GM23338 (cell line): ENCODE data around the gene TCERG1L. TPM values are rescaled to one million over a fixed set of nuclear protein-coding genes. Genes with fewer than 3 reads are reported as not detected.

Experiments used
- ATAC-seq: fragments of 200-7000 bp; cut with Tn5 transposase; 3 replicates; pipeline ENCODE4 v1.9.1; 2020
- DNase-seq: peaks from one replicate; pipeline ENCODE4 v3.0.0-alpha.2; 2015; ENCODE audit warnings: low spot score
- H2AFZ ChIP-seq: fragments of 200-600 bp; sonication (generic); 2 replicates; pipeline ENCODE4 v1.8.0; 2016; ENCODE audit warnings: antibody characterized with exemption, mild to moderate bottlenecking, moderate library complexity
- H3F3A ChIP-seq: fragments of 200-600 bp; sonication (generic); replicated peaks from 2 replicates; pipeline ENCODE4 v1.8.0; 2017; ENCODE audit warnings: antibody characterized with exemption, mixed run types, low read depth
- H3K27ac ChIP-seq: fragments of 200-600 bp; sonication (generic); 2 replicates; pipeline ENCODE4 v1.6.1; 2016; ENCODE audit warnings: low read depth
- H3K27me3 ChIP-seq: fragments of 200-600 bp; sonication (generic); 2 replicates; pipeline ENCODE4 v1.8.0; 2016; ENCODE audit warnings: mild to moderate bottlenecking, mixed run types, moderate library complexity; ENCODE audit not compliant: insufficient read depth
- H3K36me3 ChIP-seq: fragments of 200-600 bp; sonication (generic); 2 replicates; pipeline ENCODE4 v1.8.0; 2016; ENCODE audit warnings: mild to moderate bottlenecking; ENCODE audit not compliant: insufficient read depth
- H3K4me1 ChIP-seq: fragments of 200-600 bp; sonication (generic); 2 replicates; pipeline ENCODE4 v1.8.0; 2016; ENCODE audit warnings: mild to moderate bottlenecking, moderate library complexity; ENCODE audit not compliant: insufficient read depth
- H3K4me2 ChIP-seq: fragments of 200-600 bp; sonication (generic); 2 replicates; pipeline ENCODE4 v1.7.1; 2017; ENCODE audit warnings: mixed run types
- H3K4me3 ChIP-seq: fragments of 200-600 bp; sonication (generic); 2 replicates; pipeline ENCODE4 v1.6.1; 2016; ENCODE audit warnings: mixed run types
- H3K79me2 ChIP-seq: fragments of 200-600 bp; sonication (generic); replicated peaks from 2 replicates; pipeline ENCODE4 v1.8.0; 2017; ENCODE audit warnings: mild to moderate bottlenecking; ENCODE audit not compliant: insufficient read depth
- H3K9me2 ChIP-seq: fragments of 200-600 bp; sonication (generic); 2 replicates; pipeline ENCODE4 v1.8.0; 2017; ENCODE audit not compliant: insufficient read depth
- H4K20me1 ChIP-seq: fragments of 200-600 bp; sonication (generic); replicated peaks from 2 replicates; pipeline ENCODE4 v1.8.0; 2017; ENCODE audit warnings: mild to moderate bottlenecking; ENCODE audit not compliant: insufficient read depth
- H3K27ac Mint-ChIP-seq: 2 replicates; pipeline ENCODE4 v1.8.0; 2020; ENCODE audit warnings: inconsistent platforms, mild to moderate bottlenecking, moderate library complexity, mixed read lengths
- H3K27me3 Mint-ChIP-seq: 3 replicates; pipeline ENCODE4 v1.8.0; 2022; ENCODE audit warnings: low read depth, mild to moderate bottlenecking, moderate library complexity, mixed read lengths, inconsistent platforms; ENCODE audit not compliant: insufficient read depth, poor library complexity
- H3K36me3 Mint-ChIP-seq: 3 replicates; pipeline ENCODE4 v1.8.0; 2021; ENCODE audit warnings: low read depth, mild to moderate bottlenecking, inconsistent platforms, moderate library complexity, mixed read lengths
- H3K4me1 Mint-ChIP-seq: 3 replicates; pipeline ENCODE4 v1.8.0; 2020; ENCODE audit warnings: mild to moderate bottlenecking, inconsistent platforms, mixed read lengths
- H3K4me3 Mint-ChIP-seq: 3 replicates; pipeline ENCODE4 v1.8.0; 2021; ENCODE audit warnings: moderate library complexity, mild to moderate bottlenecking, inconsistent platforms, mixed read lengths
- H3K9me3 Mint-ChIP-seq: 3 replicates; pipeline ENCODE4 v1.8.0; 2020; ENCODE audit warnings: moderate library complexity, mild to moderate bottlenecking, inconsistent platforms, mixed read lengths
- EZH2 ChIP-seq: fragments of 200-600 bp; sonication (generic); IDR thresholded peaks from one replicate; pipeline ENCODE4 v1.8.0; 2017; ENCODE audit warnings: antibody characterized with exemption, mild to moderate bottlenecking, low read depth; ENCODE audit not compliant: unreplicated experiment
- EZH2phosphoT487 ChIP-seq: fragments of 200-600 bp; sonication (generic); IDR thresholded peaks from one replicate; pipeline ENCODE4 v1.8.1; 2018; ENCODE audit warnings: antibody characterized with exemption; ENCODE audit not compliant: unreplicated experiment
- NANOG ChIP-seq: IDR thresholded peaks from 2 replicates; pipeline ENCODE4 v1.6.1; 2016; ENCODE audit warnings: antibody characterized with exemption, borderline replicate concordance
- STAT1 ChIP-seq: IDR thresholded peaks from one replicate; pipeline ENCODE4 v1.6.1; 2016; ENCODE audit warnings: antibody characterized with exemption; ENCODE audit not compliant: unreplicated experiment
- ZNF114 ChIP-seq: fragments of 250-450 bp; sonication (Bioruptor Pico); IDR thresholded peaks from 2 replicates; pipeline ENCODE4 v1.5.0; 2020; ENCODE audit warnings: mild to moderate bottlenecking, moderate library complexity
- ZNF331 ChIP-seq: fragments of 250-450 bp; sonication (Bioruptor Pico); IDR thresholded peaks from 2 replicates; pipeline ENCODE4 v1.5.0; 2020; ENCODE audit warnings: low read depth, mild to moderate bottlenecking, moderate library complexity
- polyA plus RNA-seq: library from polyadenylated mRNA; unstranded; fragments of >200 nt; fragmentation: Nextera tagmentation; extraction: Ambion mirVana; gene quantifications from 2 replicates; pipeline ENCODE4 v1.2.1, GENCODE V29; 2016
- total RNA-seq: library from RNA; depleted of rRNA; stranded (reverse); fragments of >200 nt; shearing (Covaris generic); gene quantifications from 2 replicates; pipeline ENCODE4 v1.2.3, GENCODE V29; 2014
- TF ChIP-seq, protein P1 (sequence below): fragments of 250-450 bp; sonication (Bioruptor Pico); IDR thresholded peaks from 2 replicates; pipeline ENCODE4 v1.5.0; 2020; ENCODE audit warnings: mild to moderate bottlenecking, moderate library complexity
- TF ChIP-seq, protein P2 (sequence below): IDR thresholded peaks from one replicate; pipeline ENCODE4 v1.6.1; 2018; ENCODE audit warnings: antibody characterized with exemption; ENCODE audit not compliant: unreplicated experiment
- TF ChIP-seq, protein P3 (sequence below), 2 experiments: fragments of 200-600 bp in 1 of 2; sonication (generic) in 1 of 2; conservative IDR thresholded peaks; 2 replicates each; pipeline versions ENCODE4 v1.5.1 to v1.6.1; 2016 to 2017; ENCODE audit warnings: antibody characterized with exemption in 2 of 2, low read depth in 2 of 2, mild to moderate bottlenecking in 2 of 2, moderate library complexity in 1 of 2

Gene TCERG1L
- total and polyA plus RNA-seq, 2 experiments from 2014 or later: 3.9 to 5.5 TPM

DNA sequence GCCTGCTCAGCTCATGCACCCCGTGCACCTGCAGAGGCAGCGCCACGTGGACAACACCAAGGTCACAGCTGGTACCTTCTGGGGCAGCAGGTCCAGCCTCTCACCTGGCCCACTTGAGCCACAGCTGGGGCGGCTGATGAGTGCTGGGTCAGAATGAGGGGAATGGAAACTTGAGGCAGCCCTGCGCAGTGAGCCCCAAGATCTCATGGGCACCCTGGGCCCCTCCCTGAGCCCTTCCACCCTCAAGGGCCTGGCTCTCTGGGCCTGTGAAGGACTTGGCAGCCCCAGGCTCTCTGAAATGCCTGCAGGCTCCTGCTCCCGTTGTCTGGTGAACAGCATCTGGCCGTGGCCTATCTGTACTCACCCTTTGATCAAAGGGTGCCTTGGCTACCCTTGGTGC is 112.7 kb downstream of the TCERG1L start (continued):
- TF ChIP-seq, protein P1, sequence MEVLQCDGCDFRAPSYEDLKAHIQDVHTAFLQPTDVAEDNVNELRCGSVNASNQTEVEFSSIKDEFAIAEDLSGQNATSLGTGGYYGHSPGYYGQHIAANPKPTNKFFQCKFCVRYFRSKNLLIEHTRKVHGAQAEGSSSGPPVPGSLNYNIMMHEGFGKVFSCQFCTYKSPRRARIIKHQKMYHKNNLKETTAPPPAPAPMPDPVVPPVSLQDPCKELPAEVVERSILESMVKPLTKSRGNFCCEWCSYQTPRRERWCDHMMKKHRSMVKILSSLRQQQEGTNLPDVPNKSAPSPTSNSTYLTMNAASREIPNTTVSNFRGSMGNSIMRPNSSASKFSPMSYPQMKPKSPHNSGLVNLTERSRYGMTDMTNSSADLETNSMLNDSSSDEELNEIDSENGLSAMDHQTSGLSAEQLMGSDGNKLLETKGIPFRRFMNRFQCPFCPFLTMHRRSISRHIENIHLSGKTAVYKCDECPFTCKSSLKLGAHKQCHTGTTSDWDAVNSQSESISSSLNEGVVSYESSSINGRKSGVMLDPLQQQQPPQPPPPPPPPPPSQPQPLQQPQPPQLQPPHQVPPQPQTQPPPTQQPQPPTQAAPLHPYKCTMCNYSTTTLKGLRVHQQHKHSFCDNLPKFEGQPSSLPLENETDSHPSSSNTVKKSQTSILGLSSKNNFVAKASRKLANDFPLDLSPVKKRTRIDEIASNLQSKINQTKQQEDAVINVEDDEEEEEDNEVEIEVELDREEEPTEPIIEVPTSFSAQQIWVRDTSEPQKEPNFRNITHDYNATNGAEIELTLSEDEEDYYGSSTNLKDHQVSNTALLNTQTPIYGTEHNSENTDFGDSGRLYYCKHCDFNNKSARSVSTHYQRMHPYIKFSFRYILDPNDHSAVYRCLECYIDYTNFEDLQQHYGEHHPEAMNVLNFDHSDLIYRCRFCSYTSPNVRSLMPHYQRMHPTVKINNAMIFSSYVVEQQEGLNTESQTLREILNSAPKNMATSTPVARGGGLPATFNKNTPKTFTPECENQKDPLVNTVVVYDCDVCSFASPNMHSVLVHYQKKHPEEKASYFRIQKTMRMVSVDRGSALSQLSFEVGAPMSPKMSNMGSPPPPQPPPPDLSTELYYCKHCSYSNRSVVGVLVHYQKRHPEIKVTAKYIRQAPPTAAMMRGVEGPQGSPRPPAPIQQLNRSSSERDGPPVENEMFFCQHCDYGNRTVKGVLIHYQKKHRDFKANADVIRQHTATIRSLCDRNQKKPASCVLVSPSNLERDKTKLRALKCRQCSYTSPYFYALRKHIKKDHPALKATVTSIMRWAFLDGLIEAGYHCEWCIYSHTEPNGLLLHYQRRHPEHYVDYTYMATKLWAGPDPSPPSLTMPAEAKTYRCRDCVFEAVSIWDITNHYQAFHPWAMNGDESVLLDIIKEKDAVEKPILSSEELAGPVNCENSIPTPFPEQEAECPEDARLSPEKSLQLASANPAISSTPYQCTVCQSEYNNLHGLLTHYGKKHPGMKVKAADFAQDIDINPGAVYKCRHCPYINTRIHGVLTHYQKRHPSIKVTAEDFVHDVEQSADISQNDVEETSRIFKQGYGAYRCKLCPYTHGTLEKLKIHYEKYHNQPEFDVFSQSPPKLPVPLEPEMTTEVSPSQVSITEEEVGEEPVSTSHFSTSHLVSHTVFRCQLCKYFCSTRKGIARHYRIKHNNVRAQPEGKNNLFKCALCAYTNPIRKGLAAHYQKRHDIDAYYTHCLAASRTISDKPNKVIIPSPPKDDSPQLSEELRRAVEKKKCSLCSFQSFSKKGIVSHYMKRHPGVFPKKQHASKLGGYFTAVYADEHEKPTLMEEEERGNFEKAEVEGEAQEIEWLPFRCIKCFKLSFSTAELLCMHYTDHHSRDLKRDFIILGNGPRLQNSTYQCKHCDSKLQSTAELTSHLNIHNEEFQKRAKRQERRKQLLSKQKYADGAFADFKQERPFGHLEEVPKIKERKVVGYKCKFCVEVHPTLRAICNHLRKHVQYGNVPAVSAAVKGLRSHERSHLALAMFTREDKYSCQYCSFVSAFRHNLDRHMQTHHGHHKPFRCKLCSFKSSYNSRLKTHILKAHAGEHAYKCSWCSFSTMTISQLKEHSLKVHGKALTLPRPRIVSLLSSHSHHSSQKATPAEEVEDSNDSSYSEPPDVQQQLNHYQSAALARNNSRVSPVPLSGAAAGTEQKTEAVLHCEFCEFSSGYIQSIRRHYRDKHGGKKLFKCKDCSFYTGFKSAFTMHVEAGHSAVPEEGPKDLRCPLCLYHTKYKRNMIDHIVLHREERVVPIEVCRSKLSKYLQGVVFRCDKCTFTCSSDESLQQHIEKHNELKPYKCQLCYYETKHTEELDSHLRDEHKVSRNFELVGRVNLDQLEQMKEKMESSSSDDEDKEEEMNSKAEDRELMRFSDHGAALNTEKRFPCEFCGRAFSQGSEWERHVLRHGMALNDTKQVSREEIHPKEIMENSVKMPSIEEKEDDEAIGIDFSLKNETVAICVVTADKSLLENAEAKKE (CRISPR knock-in tag): no peak
- TF ChIP-seq ZNF331 (CRISPR knock-in tag) (no peak), ZNF114 (CRISPR knock-in tag) (no peak), EZH2phosphoT487 (no peak), STAT1 (no peak)

DNA sequence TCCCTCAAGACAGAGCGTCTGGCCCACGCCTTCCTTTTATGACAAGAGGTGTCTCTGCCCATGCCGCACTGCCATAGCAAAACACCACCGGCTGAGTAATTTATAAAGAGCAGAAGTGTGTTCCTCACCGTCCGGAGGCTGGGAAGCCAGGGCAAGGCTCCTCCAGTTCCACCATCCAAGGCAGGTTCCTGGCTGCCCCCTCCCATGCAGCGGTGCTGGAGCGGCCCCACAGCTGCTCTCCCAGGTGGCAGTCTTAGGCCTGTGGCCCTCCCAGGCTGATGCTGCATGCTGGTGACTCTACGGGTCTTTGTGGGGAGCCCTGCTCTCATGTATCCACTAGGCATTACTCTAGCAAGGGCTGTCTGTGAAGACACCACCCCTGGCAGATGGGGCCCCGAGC is 113.1 kb downstream of the TCERG1L start:
- H3F3A ChIP-seq: no peaks in the 10 kb centered on the region
- peaks cover 88% of the 10 kb centered on the region for H3K9me3 Mint-ChIP-seq
- TF ChIP-seq NANOG (no peak), EZH2 (no peak), ZNF114 (CRISPR knock-in tag) (no peak), STAT1 (no peak)
- TF ChIP-seq, protein P2, sequence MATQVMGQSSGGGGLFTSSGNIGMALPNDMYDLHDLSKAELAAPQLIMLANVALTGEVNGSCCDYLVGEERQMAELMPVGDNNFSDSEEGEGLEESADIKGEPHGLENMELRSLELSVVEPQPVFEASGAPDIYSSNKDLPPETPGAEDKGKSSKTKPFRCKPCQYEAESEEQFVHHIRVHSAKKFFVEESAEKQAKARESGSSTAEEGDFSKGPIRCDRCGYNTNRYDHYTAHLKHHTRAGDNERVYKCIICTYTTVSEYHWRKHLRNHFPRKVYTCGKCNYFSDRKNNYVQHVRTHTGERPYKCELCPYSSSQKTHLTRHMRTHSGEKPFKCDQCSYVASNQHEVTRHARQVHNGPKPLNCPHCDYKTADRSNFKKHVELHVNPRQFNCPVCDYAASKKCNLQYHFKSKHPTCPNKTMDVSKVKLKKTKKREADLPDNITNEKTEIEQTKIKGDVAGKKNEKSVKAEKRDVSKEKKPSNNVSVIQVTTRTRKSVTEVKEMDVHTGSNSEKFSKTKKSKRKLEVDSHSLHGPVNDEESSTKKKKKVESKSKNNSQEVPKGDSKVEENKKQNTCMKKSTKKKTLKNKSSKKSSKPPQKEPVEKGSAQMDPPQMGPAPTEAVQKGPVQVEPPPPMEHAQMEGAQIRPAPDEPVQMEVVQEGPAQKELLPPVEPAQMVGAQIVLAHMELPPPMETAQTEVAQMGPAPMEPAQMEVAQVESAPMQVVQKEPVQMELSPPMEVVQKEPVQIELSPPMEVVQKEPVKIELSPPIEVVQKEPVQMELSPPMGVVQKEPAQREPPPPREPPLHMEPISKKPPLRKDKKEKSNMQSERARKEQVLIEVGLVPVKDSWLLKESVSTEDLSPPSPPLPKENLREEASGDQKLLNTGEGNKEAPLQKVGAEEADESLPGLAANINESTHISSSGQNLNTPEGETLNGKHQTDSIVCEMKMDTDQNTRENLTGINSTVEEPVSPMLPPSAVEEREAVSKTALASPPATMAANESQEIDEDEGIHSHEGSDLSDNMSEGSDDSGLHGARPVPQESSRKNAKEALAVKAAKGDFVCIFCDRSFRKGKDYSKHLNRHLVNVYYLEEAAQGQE: no peak
- TF ChIP-seq, protein P3, sequence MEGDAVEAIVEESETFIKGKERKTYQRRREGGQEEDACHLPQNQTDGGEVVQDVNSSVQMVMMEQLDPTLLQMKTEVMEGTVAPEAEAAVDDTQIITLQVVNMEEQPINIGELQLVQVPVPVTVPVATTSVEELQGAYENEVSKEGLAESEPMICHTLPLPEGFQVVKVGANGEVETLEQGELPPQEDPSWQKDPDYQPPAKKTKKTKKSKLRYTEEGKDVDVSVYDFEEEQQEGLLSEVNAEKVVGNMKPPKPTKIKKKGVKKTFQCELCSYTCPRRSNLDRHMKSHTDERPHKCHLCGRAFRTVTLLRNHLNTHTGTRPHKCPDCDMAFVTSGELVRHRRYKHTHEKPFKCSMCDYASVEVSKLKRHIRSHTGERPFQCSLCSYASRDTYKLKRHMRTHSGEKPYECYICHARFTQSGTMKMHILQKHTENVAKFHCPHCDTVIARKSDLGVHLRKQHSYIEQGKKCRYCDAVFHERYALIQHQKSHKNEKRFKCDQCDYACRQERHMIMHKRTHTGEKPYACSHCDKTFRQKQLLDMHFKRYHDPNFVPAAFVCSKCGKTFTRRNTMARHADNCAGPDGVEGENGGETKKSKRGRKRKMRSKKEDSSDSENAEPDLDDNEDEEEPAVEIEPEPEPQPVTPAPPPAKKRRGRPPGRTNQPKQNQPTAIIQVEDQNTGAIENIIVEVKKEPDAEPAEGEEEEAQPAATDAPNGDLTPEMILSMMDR (conservative IDR thresholded peaks at IDR 0.05; ENCODE audit: low read depth in 2 of 2): no peak

More for the DNA sequence above, 113.1 kb downstream of the TCERG1L start:
- H3K4me2 ChIP-seq: no peak overlapping the region
- no peak for DNase-seq
- H3K36me3 ChIP-seq: no peaks in the 10 kb centered on the region; the same call in 1 of the 2 replicates
- H3K79me2 ChIP-seq: no peaks in the 10 kb centered on the region
- Mint-ChIP-seq H3K27me3 (peaks cover 4% of the 10 kb centered on the region), H3K27ac (no peak overlapping the region), H3K36me3 (peaks cover 33% of the 10 kb centered on the region), H3K4me3 (no peak overlapping the region), H3K4me1 (no peaks in the 10 kb centered on the region)
- H3K27ac ChIP-seq: no peak overlapping the region
- no peak overlapping the region for H3K4me3 ChIP-seq
- no peaks in the 10 kb centered on the region for H3K4me1 ChIP-seq
- no peak overlapping the region for H2AFZ ChIP-seq
- H3K27me3 ChIP-seq: no peaks in the 10 kb centered on the region
- no peak for ATAC-seq
- H3K9me2 ChIP-seq: no peaks in the 10 kb centered on the region
- H4K20me1 ChIP-seq: no peaks in the 10 kb centered on the region
